SK-N-DZ (cell line): Measurements from ENCODE around the gene THBS1. TPM values are rescaled to one million over a fixed set of nuclear protein-coding genes. Genes with fewer than 3 reads are reported as not detected.

Experiments
- DNase-seq: peaks from one replicate; pipeline ENCODE4 v3.0.0-alpha.2; 2015; ENCODE audit warnings: low spot score
- polyA plus RNA-seq, 2 experiments: library from polyadenylated mRNA; depleted of rRNA; stranded (reverse); fragments of >200 nt; gene quantifications; 2 replicates each; pipeline ENCODE4 v1.2.3, GENCODE V29; 2014

Gene THBS1
- 0.24 TPM in 1 of 2 replicates, not detected in the other for polyA plus RNA-seq (2014; cell fraction: cytosol; rRNA removed)
- polyA plus RNA-seq (2014; cell fraction: nucleus; rRNA removed): not detected in 2 replicates

GRCh38 chr15:39580485-39581241 lies at the start of gene THBS1:
THBS1 (plus strand) TSS chr15:39581079; CDS start chr15:39581858, 779 bp downstream.
- peak; percentile 18 for DNase-seq

- DNase-seq: no peak
These were observed 45.9 kb upstream of the THBS1 start for GRCh38 chr15:39534996-39535395.

GRCh38 chr15:39535466-39535865 lies 45.4 kb upstream of the THBS1 start:
- DNase-seq: no peak

GRCh38 chr15:39538936-39539335 lies 41.9 kb upstream of the THBS1 start:
- DNase-seq: no peak

- DNase-seq: no peak
These were observed 41.4 kb upstream of the THBS1 start for GRCh38 chr15:39539466-39539865.

GRCh38 chr15:39539973-39540558 lies 40.8 kb upstream of the THBS1 start:
- DNase-seq: no peak

- DNase-seq: no peak
These were observed 38.4 kb upstream of the THBS1 start for GRCh38 chr15:39542385-39543065.

- DNase-seq: no peak
These were observed 37.2 kb upstream of the THBS1 start for GRCh38 chr15:39543651-39544050.

- no peak for DNase-seq
These were observed 34.0 kb upstream of the THBS1 start for GRCh38 chr15:39546842-39547241.

- no peak for DNase-seq
These were observed 32.3 kb upstream of the THBS1 start for GRCh38 chr15:39548561-39548960.

GRCh38 chr15:39549912-39550311 lies 31.0 kb upstream of the THBS1 start:
- no peak for DNase-seq

GRCh38 chr15:39551476-39551875 lies 29.4 kb upstream of the THBS1 start:
- DNase-seq: no peak

- DNase-seq: no peak
These were observed 28.3 kb upstream of the THBS1 start for GRCh38 chr15:39552556-39552955.

GRCh38 chr15:39553947-39554693 lies 26.8 kb upstream of the THBS1 start:
- no peak for DNase-seq

- DNase-seq: no peak
These were observed 26.0 kb upstream of the THBS1 start for GRCh38 chr15:39554746-39555387.

- DNase-seq: no peak
These were observed 25.0 kb upstream of the THBS1 start for GRCh38 chr15:39555885-39556284.

GRCh38 chr15:39556461-39556860 lies 24.4 kb upstream of the THBS1 start:
- no peak for DNase-seq

- no peak for DNase-seq
These were observed 22.5 kb upstream of the THBS1 start for GRCh38 chr15:39558421-39558820.

GRCh38 chr15:39564972-39565665 lies 15.8 kb upstream of the THBS1 start:
- DNase-seq: no peak

GRCh38 chr15:39565851-39566250 lies 15.0 kb upstream of the THBS1 start:
- DNase-seq: no peak

- DNase-seq: no peak
These were observed 7.6 kb upstream of the THBS1 start for GRCh38 chr15:39573287-39573686.
